H1 (cell line): ENCODE data around the gene PROSER3. TPM values are rescaled to one million over a fixed set of nuclear protein-coding genes. Genes with fewer than 3 reads are reported as not detected.

Experiments used
- CTCF ChIA-PET: fragments of 300-600 bp; sonication (Branson Sonifier 250); formaldehyde crosslinking; loops from one replicate; lab custom pipeline; 2021; ENCODE audit not compliant: partially characterized antibody; lab: Charles Lee
- POLR2A ChIA-PET: fragments of 300-600 bp; sonication (Branson Sonifier 250); formaldehyde crosslinking; loops from one replicate; lab custom pipeline; 2021; ENCODE audit warnings: inconsistent platforms; ENCODE audit not compliant: partially characterized antibody; lab: Charles Lee
- DNase-seq, 2 experiments: peaks; one replicate each; pipeline versions ENCODE4 v3.0.0 to v3.0.0-alpha.2; 2010 to 2022; ENCODE audit warnings: low spot score in 2 of 2, low read depth in 1 of 2, mixed read lengths in 1 of 2
- FAIRE-seq: peaks from 2 replicates; lab custom pipeline; 2011; peaks lifted over from hg19 to GRCh38; lab: Jason Lieb, UNC
- H2AFZ ChIP-seq: 2 replicates; pipeline ENCODE4 v1.8.1; 2012; ENCODE audit warnings: low read length, inconsistent platforms
- H2AK5ac ChIP-seq: 2 replicates; pipeline ENCODE4 v1.6.1; 2013; ENCODE audit warnings: low read depth, low read length
- H2BK120ac ChIP-seq: replicated peaks from 2 replicates; pipeline ENCODE3; 2013; ENCODE audit warnings: low read depth, low read length, inconsistent platforms
- H2BK12ac ChIP-seq: 2 replicates; pipeline ENCODE4 v1.6.1; 2013; ENCODE audit warnings: low read depth, low read length
- H2BK15ac ChIP-seq: 2 replicates; pipeline ENCODE4 v1.6.1; 2013; ENCODE audit warnings: low read length
- H2BK20ac ChIP-seq: 2 replicates; pipeline ENCODE4 v1.6.1; 2013; ENCODE audit warnings: low read length
- H2BK5ac ChIP-seq: 2 replicates; pipeline ENCODE4 v1.6.1; 2013; ENCODE audit warnings: low read depth, low read length
- H3K14ac ChIP-seq: 2 replicates; pipeline ENCODE4 v1.6.1; 2013; ENCODE audit warnings: inconsistent platforms; ENCODE audit not compliant: insufficient read length
- H3K18ac ChIP-seq: 2 replicates; pipeline ENCODE4 v1.6.1; 2013; ENCODE audit warnings: low read length; ENCODE audit errors: extremely low read depth
- H3K23ac ChIP-seq: 2 replicates; pipeline ENCODE4 v1.6.1; 2013; ENCODE audit warnings: inconsistent platforms; ENCODE audit not compliant: insufficient read length
- H3K23me2 ChIP-seq: 2 replicates; pipeline ENCODE4 v1.6.1; 2013; ENCODE audit warnings: low read depth, low read length
- H3K27ac ChIP-seq: 2 replicates; pipeline ENCODE4 v1.6.1; 2011; ENCODE audit warnings: low read depth, low read length, inconsistent platforms
- H3K27me3 ChIP-seq, 4 experiments: replicated peaks in 1 of 4; 1 replicate in 1 of 4; 2 replicates in 3 of 4; pipeline versions ENCODE4 v1.6.1 to v1.8.1; 2011 to 2013; ENCODE audit warnings: low read length in 3 of 4, mild to moderate bottlenecking in 3 of 4, inconsistent platforms in 2 of 4, mixed read lengths in 2 of 4, moderate library complexity in 1 of 4; ENCODE audit not compliant: control insufficient read depth in 3 of 4, insufficient read depth in 3 of 4; ENCODE audit errors: extremely low read depth in 1 of 4
- H3K36me3 ChIP-seq, 4 experiments: 2 replicates each; pipeline versions ENCODE4 v1.6.1 to v1.8.1; 2011 to 2013; ENCODE audit warnings: mild to moderate bottlenecking in 4 of 4, low read length in 3 of 4, moderate library complexity in 2 of 4, control low read depth in 1 of 4, inconsistent platforms in 1 of 4; ENCODE audit not compliant: insufficient read depth in 4 of 4, control insufficient read depth in 2 of 4
- H3K4ac ChIP-seq: replicated peaks from 2 replicates; pipeline ENCODE3; 2013; ENCODE audit warnings: low read length, low read depth, mixed read lengths, inconsistent platforms; ENCODE audit not compliant: insufficient read length
- H3K4me1 ChIP-seq, 4 experiments: replicated peaks in 1 of 4; 1 replicate in 1 of 4; 2 replicates in 3 of 4; pipeline versions ENCODE4 v1.6.1 to v1.8.1; 2011 to 2013; ENCODE audit warnings: low read length in 3 of 4, inconsistent platforms in 2 of 4, mixed read lengths in 1 of 4; ENCODE audit not compliant: insufficient read depth in 4 of 4, control insufficient read depth in 3 of 4
- H3K4me2 ChIP-seq, 2 experiments: 2 replicates each; pipeline versions ENCODE4 v1.6.1 to v1.8.1; 2011 to 2013; ENCODE audit warnings: low read depth in 2 of 2, low read length in 2 of 2, control low read depth in 1 of 2, inconsistent platforms in 1 of 2, mild to moderate bottlenecking in 1 of 2; ENCODE audit not compliant: insufficient read depth in 1 of 2
- H3K4me3 ChIP-seq, 4 experiments: fragments of 200-600, 300-600 bp in 1 of 4; sonication (generic), shearing (Covaris generic), sonication (Bioruptor Twin) in 1 of 4; 2 replicates each; pipeline versions ENCODE4 v1.5.1 to v1.8.1; 2011 to 2016; ENCODE audit warnings: low read length in 4 of 4, low read depth in 3 of 4, control low read depth in 2 of 4, inconsistent platforms in 2 of 4, mild to moderate bottlenecking in 2 of 4, mixed read lengths in 1 of 4, moderate library complexity in 1 of 4; ENCODE audit not compliant: insufficient read depth in 2 of 4; ENCODE audit errors: extremely low read depth in 1 of 4
- H3K56ac ChIP-seq: replicated peaks from 2 replicates; pipeline ENCODE3; 2013; ENCODE audit warnings: low read depth, mild to moderate bottlenecking, mixed read lengths, low read length, inconsistent platforms; ENCODE audit not compliant: insufficient read length
- H3K79me1 ChIP-seq: 2 replicates; pipeline ENCODE4 v1.6.1; 2013; ENCODE audit warnings: low read depth, low read length, control low read depth
- H3K79me2 ChIP-seq, 2 experiments: 2 replicates each; pipeline versions ENCODE4 v1.6.1 to v1.8.1; 2012 to 2013; ENCODE audit warnings: low read length in 2 of 2, mild to moderate bottlenecking in 2 of 2, inconsistent platforms in 1 of 2; ENCODE audit not compliant: insufficient read depth in 2 of 2, control insufficient read depth in 1 of 2
- H3K9ac ChIP-seq, 4 experiments: replicated peaks in 1 of 4; 1 replicate in 1 of 4; 2 replicates in 3 of 4; pipeline versions ENCODE4 v1.6.1 to v1.8.1; 2011 to 2013; ENCODE audit warnings: low read depth in 3 of 4, low read length in 3 of 4, control low read depth in 2 of 4, mild to moderate bottlenecking in 2 of 4, moderate library complexity in 2 of 4, inconsistent platforms in 1 of 4; ENCODE audit errors: extremely low read depth in 1 of 4
- H3K9me3 ChIP-seq, 2 experiments: 2 replicates each; pipeline versions ENCODE4 v1.6.1 to v1.8.1; 2012 to 2013; ENCODE audit warnings: mild to moderate bottlenecking in 2 of 2, moderate library complexity in 2 of 2, control low read depth in 1 of 2, inconsistent platforms in 1 of 2, low read depth in 1 of 2, low read length in 1 of 2, mixed read lengths in 1 of 2; ENCODE audit not compliant: insufficient read depth in 2 of 2
- H4K20me1 ChIP-seq, 2 experiments: replicated peaks in 1 of 2; 2 replicates each; pipeline versions ENCODE3 to v1.8.1; 2011 to 2013; ENCODE audit warnings: inconsistent platforms in 2 of 2, low read length in 2 of 2, mild to moderate bottlenecking in 1 of 2; ENCODE audit not compliant: insufficient read depth in 2 of 2, control insufficient read depth in 1 of 2
- H4K5ac ChIP-seq: 2 replicates; pipeline ENCODE4 v1.6.1; 2013; ENCODE audit warnings: low read length, low read depth, mixed read lengths, inconsistent platforms; ENCODE audit not compliant: insufficient read length
- H4K8ac ChIP-seq: 2 replicates; pipeline ENCODE4 v1.8.0; 2013; ENCODE audit warnings: mild to moderate bottlenecking, moderate library complexity, low read length, inconsistent platforms; ENCODE audit not compliant: insufficient read depth; ENCODE audit errors: extremely low read depth
- H4K91ac ChIP-seq: replicated peaks from 2 replicates; pipeline ENCODE3; 2013; ENCODE audit warnings: low read length, mixed read lengths, inconsistent platforms; ENCODE audit not compliant: insufficient read length
- TEAD4 ChIP-seq: IDR thresholded peaks from 2 replicates; pipeline ENCODE4 v1.6.1; 2012; ENCODE audit warnings: low read depth, low read length, inconsistent platforms, mixed read lengths
- WGBS, 2 experiments: shearing (Covaris generic) in 1 of 2; methylation state at CpG; one replicate each; pipeline versions ENCODE4 v1.1.6 to v1.1.7; 2013 to 2015; ENCODE audit warnings: low lambda C conversion rate in 2 of 2, mixed read lengths in 2 of 2, inconsistent platforms in 1 of 2, low coverage in 1 of 2, missing lambda C conversion rate in 1 of 2; ENCODE audit not compliant: insufficient replicate concordance in 2 of 2, insufficient coverage in 1 of 2, insufficient read length in 1 of 2; ENCODE audit errors: extremely low coverage in 1 of 2, missing lambda C conversion rate in 1 of 2; 5-methylcytosine and 5-hydroxymethylcytosine counted together
- polyA plus RNA-seq, 7 experiments: library from polyadenylated mRNA; depleted of rRNA in 3 of 7; stranded (reverse) in 5 of 7; unstranded in 2 of 7; fragments of >200 nt in 5 of 7; fragments of 200-250 nt in 2 of 7; gene quantifications; 1 replicate in 5 of 7; 2 replicates in 1 of 7; 4 replicates in 1 of 7; pipeline versions ENCODE4 v1.2.1 to v1.2.3, GENCODE V29; 2011 to 2013; ENCODE audit warnings: missing spikeins in 2 of 7, mixed read lengths in 2 of 7
- total RNA-seq: library from RNA; stranded (reverse); fragmentation: NEBNext Ultra II Directional; extraction: Animal tissue kit (Norgen Biotek cat#: 25700); gene quantifications from 2 replicates; pipeline ENCODE4 v1.2.1, GENCODE V29; 2021

PROSER3 gene
- total and polyA plus RNA-seq, 2 of the 8 experiments (the other 6 are each of a cell fraction or from before 2014, with no cell fraction given) = 17.8 to 28.9 TPM

- Histone ChIP-seq H3K27me3 (no peaks in the 10 kb centered on the region; a peak in 1 of 7 replicates), H3K79me2 (no peaks in the 10 kb centered on the region), H2AFZ (no peak overlapping the region), H2BK12ac (no peak overlapping the region), H3K23me2 (peaks cover 7% of the 10 kb centered on the region; the same call in 1 of the 2 replicates), H4K8ac (no peak overlapping the region), H2BK5ac (no peak overlapping the region), H3K4me3 (no peak overlapping the region), H2BK120ac (no peak overlapping the region)
- no peak for DNase-seq
- WGBS, 2 experiments = 91% methylated on average over 10 of the region's 11 CpGs; no CpG with 5 or more reads in 1 of the 2 experiments
- no peak for TF ChIP-seq TEAD4
- TF ChIP-seq, all 59 proteins: peak for 0
- Histone ChIP-seq H3K9me3 (no peaks in the 10 kb centered on the region), H3K23ac (no peak overlapping the region), H3K36me3 (no peaks in the 10 kb centered on the region), H3K4me1 (peaks cover 0 to 6% (median 2%) of the 10 kb centered on the region in 4 experiments; a peak in 2 of 7 replicates), H3K4me2 (no peak overlapping the region), H2BK20ac (no peak overlapping the region), H3K79me1 (no peaks in the 10 kb centered on the region), H3K14ac (no peak overlapping the region), H2BK15ac (no peak overlapping the region), H3K9ac (no peak overlapping the region), H3K56ac (no peak overlapping the region), H3K27ac (no peak overlapping the region), H4K91ac (no peak overlapping the region), H2AK5ac (no peak overlapping the region), H4K5ac (no peak overlapping the region), H3K4ac (no peak overlapping the region), H3K18ac (no peak overlapping the region), H4K20me1 (peaks cover 3 to 7% of the 10 kb centered on the region in 2 experiments)
- ChIA-PET CTCF (interaction anchor here (0.8 to 3.8 kb wide), 7 partner anchors 8 to 142 kb away, joined by 3 to 13 read pairs (median 3); no protein-coding TSS in a partner anchor), POLR2A (interaction anchor here (2.2 kb wide), 1 partner anchor 16 kb away, joined by 9 read pairs; no protein-coding TSS in a partner anchor)
- FAIRE-seq = no peak
Measured at GRCh38 chr19:35789195-35789977, 31.4 kb downstream of the PROSER3 start.
